Tibial nerve (tissue), 4 donors: ENCODE results near the gene SCRG1.

Experiments used
- CTCF ChIP-seq, 5 experiments: fragments of 200-600 bp in 3 of 5; fragments of 450-650 bp in 2 of 5; sonication (generic) in 3 of 5; IDR thresholded peaks; one replicate each; pipeline ENCODE4 v1.5.1; 2016 to 2019; ENCODE audit warnings: antibody characterized with exemption in 5 of 5, mild to moderate bottlenecking in 3 of 5, moderate library complexity in 2 of 5
- EP300 ChIP-seq, 2 donors: sonication (generic); formaldehyde crosslinking; IDR thresholded peaks; one replicate each; pipeline ENCODE4 v1.6.1; 2017; ENCODE audit warnings: antibody characterized with exemption in 2 of 2, mild to moderate bottlenecking in 1 of 2
- POLR2A ChIP-seq, 2 donors: fragments of 450-650 bp; IDR thresholded peaks; one replicate each; pipeline ENCODE4 v1.6.1; 2017; ENCODE audit warnings: antibody characterized with exemption in 2 of 2, mild to moderate bottlenecking in 2 of 2, moderate library complexity in 2 of 2

- no peak for TF ChIP-seq CTCF (IDR thresholded peaks at IDR 0.05)
- no peak for TF ChIP-seq EP300 (IDR thresholded peaks at IDR 0.05)
- no peak for TF ChIP-seq POLR2A (IDR thresholded peaks at IDR 0.05)
Measured at GRCh38 chr4:173397604-173398003, 1.3 kb downstream of the SCRG1 start.
